Body of pancreas (tissue), 4 donors: Measurements from ENCODE around the gene KCNIP4. TPM values are rescaled to one million over a fixed set of nuclear protein-coding genes. Genes with fewer than 3 reads are reported as not detected.

Experiments used
- ATAC-seq: fragments of 150-250 bp; one replicate; pipeline ENCODE4 v1.9.1; 2016
- DNase-seq, 4 donors: peaks; one replicate each; pipeline ENCODE4 v3.0.0-alpha.2; 2019
- H3K27ac ChIP-seq, 4 donors: fragments of 200-600 bp; sonication (generic); 1 replicate in 3 of 4; 2 replicates in 1 of 4; pipeline versions ENCODE4 v1.5.1 to v1.6.1; 2016 to 2019; ENCODE audit warnings: mild to moderate bottlenecking in 1 of 4, mixed read lengths in 1 of 4, moderate library complexity in 1 of 4
- H3K27me3 ChIP-seq, 2 donors: fragments of 200-600 bp; sonication (generic); one replicate each; pipeline ENCODE4 v1.6.0; 2016; ENCODE audit warnings: mild to moderate bottlenecking in 1 of 2
- H3K36me3 ChIP-seq, 2 donors: fragments of 200-600 bp; sonication (generic); replicated peaks in 1 of 2; 2 replicates each; pipeline ENCODE4 v1.5.1; 2016; ENCODE audit warnings: low read depth in 2 of 2; ENCODE audit not compliant: insufficient read depth in 1 of 2
- H3K4me1 ChIP-seq: fragments of 200-600 bp; sonication (generic); one replicate; pipeline ENCODE4 v1.6.0; 2016
- H3K4me3 ChIP-seq, 2 donors: fragments of 200-600 bp; sonication (generic); 1 replicate in 1 of 2; 2 replicates in 1 of 2; pipeline ENCODE4 v1.5.1; 2016 to 2019
- H3K9me3 ChIP-seq, 3 donors: fragments of 200-600 bp; sonication (generic); 1 replicate in 2 of 3; 2 replicates in 1 of 3; pipeline ENCODE4 v1.5.1; 2016
- POLR2A ChIP-seq, 3 donors: fragments of 450-650 bp; IDR thresholded peaks; one replicate each; pipeline ENCODE4 v1.6.1; 2016; ENCODE audit warnings: antibody characterized with exemption in 3 of 3, mild to moderate bottlenecking in 2 of 3
- WGBS, 2 donors: methylation state at CpG; one replicate each; pipeline ENCODE4 v1.1.5; 2017; 5-methylcytosine and 5-hydroxymethylcytosine counted together
- intact Hi-C: fragments of 100-400 bp; cut with DNase I; formaldehyde crosslinking; loops from one replicate; pipeline ENCODE4 v1.15.1; 2023
- total RNA-seq, 2 donors: library from RNA; depleted of rRNA; stranded (reverse); fragments of >200 nt; gene quantifications; one replicate each; pipeline ENCODE4 v1.1.0, GENCODE V29; 2016
- TF ChIP-seq, protein P1 (sequence below), 7 experiments: fragments of 450-650 bp in 4 of 7; fragments of 200-600 bp in 3 of 7; sonication (generic) in 3 of 7; IDR thresholded peaks; one replicate each; pipeline ENCODE4 v1.5.1; 2016 to 2019; ENCODE audit warnings: antibody characterized with exemption in 7 of 7

KCNIP4 gene
- total RNA-seq, 2 donors from 2014 or later = not detected

GRCh38 chr4:21742326-21742725 is 206.2 kb downstream of the KCNIP4 start:
- TF ChIP-seq POLR2A (IDR thresholded peaks at IDR 0.05) = no peak
- TF ChIP-seq, protein P1, sequence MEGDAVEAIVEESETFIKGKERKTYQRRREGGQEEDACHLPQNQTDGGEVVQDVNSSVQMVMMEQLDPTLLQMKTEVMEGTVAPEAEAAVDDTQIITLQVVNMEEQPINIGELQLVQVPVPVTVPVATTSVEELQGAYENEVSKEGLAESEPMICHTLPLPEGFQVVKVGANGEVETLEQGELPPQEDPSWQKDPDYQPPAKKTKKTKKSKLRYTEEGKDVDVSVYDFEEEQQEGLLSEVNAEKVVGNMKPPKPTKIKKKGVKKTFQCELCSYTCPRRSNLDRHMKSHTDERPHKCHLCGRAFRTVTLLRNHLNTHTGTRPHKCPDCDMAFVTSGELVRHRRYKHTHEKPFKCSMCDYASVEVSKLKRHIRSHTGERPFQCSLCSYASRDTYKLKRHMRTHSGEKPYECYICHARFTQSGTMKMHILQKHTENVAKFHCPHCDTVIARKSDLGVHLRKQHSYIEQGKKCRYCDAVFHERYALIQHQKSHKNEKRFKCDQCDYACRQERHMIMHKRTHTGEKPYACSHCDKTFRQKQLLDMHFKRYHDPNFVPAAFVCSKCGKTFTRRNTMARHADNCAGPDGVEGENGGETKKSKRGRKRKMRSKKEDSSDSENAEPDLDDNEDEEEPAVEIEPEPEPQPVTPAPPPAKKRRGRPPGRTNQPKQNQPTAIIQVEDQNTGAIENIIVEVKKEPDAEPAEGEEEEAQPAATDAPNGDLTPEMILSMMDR (IDR thresholded peaks at IDR 0.05) = no peak
- DNase-seq (no peak), ATAC-seq (no peak)
- Histone ChIP-seq H3K4me3 (no peak overlapping the region), H3K27ac (no peak overlapping the region), H3K36me3 (no peaks in the 10 kb centered on the region), H3K4me1 (no peaks in the 10 kb centered on the region), H3K27me3 (no peaks in the 10 kb centered on the region), H3K9me3 (no peaks in the 10 kb centered on the region)
- intact Hi-C loops = no loop called here
- 67 to 69% methylated on average over 2 of the region's 2 CpGs for WGBS, 2 donors

- no peak for DNase-seq
- 67 to 78% methylated on average over 4 of the region's 4 CpGs for WGBS, 2 donors
- Histone ChIP-seq H3K27me3 (no peaks in the 10 kb centered on the region), H3K36me3 (no peaks in the 10 kb centered on the region), H3K9me3 (no peaks in the 10 kb centered on the region), H3K4me3 (no peak overlapping the region), H3K27ac (no peak overlapping the region), H3K4me1 (no peaks in the 10 kb centered on the region)
- ATAC-seq = no peak
- intact Hi-C loops = no loop called here
- no peak for TF ChIP-seq POLR2A (IDR thresholded peaks at IDR 0.05)
- TF ChIP-seq, protein P1 (IDR thresholded peaks at IDR 0.05) = no peak
Measured at GRCh38 chr4:21738821-21739220, 209.8 kb downstream of the KCNIP4 start.

GRCh38 chr4:21735866-21736265 is 212.7 kb downstream of the KCNIP4 start:
- TF ChIP-seq, protein P1 (IDR thresholded peaks at IDR 0.05) = no peak
- no peak for TF ChIP-seq POLR2A (IDR thresholded peaks at IDR 0.05)
- H3K36me3 ChIP-seq = no peaks in the 10 kb centered on the region
- no peak overlapping the region for H3K4me3 ChIP-seq
- 4 to 18% methylated on average over 2 of the region's 2 CpGs for WGBS, 2 donors
- intact Hi-C loops = no loop called here
- no peaks in the 10 kb centered on the region for H3K27me3 ChIP-seq
- H3K4me1 ChIP-seq = no peaks in the 10 kb centered on the region
- DNase-seq (no peak), ATAC-seq (no peak)
- no peaks in the 10 kb centered on the region for H3K9me3 ChIP-seq
- no peak overlapping the region for H3K27ac ChIP-seq

DNA sequence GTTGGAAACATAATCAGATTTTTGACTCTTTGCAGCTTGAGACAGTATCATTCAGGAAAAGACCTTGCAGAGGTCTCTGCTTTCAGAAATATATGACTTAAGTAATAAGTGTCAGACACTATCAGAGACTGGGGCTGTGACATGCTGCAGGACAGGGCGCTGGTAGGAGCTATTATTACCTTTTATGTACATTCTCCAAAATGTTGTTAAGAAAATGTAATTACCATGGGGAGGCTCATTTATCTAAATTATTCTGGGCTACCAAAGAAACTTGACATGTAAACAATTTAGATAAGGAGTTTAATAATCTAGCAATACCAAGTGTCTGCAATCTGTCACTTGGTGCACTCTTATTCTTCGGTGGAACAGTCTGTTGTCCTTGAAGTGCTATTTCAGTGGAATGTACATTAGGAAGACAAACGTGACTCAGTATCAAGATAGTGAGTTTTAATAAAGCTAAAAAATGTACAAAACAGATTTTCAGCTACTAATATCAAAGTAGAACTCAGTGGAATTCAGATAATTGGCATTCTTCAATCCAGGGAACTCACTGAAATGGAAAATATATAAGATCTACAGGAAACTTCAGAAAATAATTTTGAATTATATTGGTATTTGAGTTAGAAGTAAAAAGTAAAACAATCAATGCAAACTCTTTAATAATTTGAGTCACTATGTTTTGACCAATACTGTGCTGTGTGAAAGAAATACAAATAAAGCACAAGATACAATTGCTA is 214.5 kb downstream of the KCNIP4 start:
- TF ChIP-seq POLR2A (IDR thresholded peaks at IDR 0.05) = no peak
- TF ChIP-seq, protein P1 (IDR thresholded peaks at IDR 0.05) = no peak
- WGBS, 2 donors = 1 to 8% methylated on average over 3 of the region's 3 CpGs

DNA sequence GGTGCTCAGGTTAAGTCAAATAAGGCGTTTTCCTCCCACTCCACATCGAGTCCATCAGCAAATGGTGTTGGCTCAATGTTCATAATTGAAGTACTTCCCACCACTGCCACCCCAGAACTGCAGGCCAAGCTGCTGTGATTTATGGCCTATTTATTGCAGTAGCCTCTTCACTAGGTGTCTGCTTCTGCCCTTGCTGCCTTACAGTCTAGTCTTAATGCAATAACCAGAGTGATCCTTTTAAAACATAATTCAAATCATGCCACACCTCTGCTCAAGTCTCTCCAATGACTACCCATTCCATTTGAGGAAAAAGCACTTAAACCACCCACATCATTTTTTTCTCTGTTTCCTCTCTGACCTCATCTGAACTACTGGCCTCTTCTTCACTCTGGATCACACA is 220.3 kb downstream of the KCNIP4 start:
- WGBS, 2 donors = 46 to 49% methylated on average over 2 of the region's 2 CpGs

More for the DNA sequence above, 214.5 kb downstream of the KCNIP4 start:
- H3K4me1 ChIP-seq = no peaks in the 10 kb centered on the region
- no peaks in the 10 kb centered on the region for H3K27me3 ChIP-seq
- no peak overlapping the region for H3K4me3 ChIP-seq
- no peaks in the 10 kb centered on the region for H3K36me3 ChIP-seq
- no peak for ATAC-seq
- no peak for DNase-seq
- H3K9me3 ChIP-seq = no peaks in the 10 kb centered on the region
- no peak overlapping the region for H3K27ac ChIP-seq
- intact Hi-C loops = no loop called here

More for the DNA sequence above, 220.3 kb downstream of the KCNIP4 start:
- Histone ChIP-seq H3K4me3 (no peak overlapping the region), H3K9me3 (no peaks in the 10 kb centered on the region), H3K4me1 (no peaks in the 10 kb centered on the region), H3K36me3 (no peaks in the 10 kb centered on the region), H3K27me3 (no peaks in the 10 kb centered on the region), H3K27ac (no peak overlapping the region)
- no peak for TF ChIP-seq POLR2A (IDR thresholded peaks at IDR 0.05)
- TF ChIP-seq, protein P1 (IDR thresholded peaks at IDR 0.05) = no peak
- DNase-seq (no peak), ATAC-seq (no peak)
- intact Hi-C loops = no loop called here
